Stimulated activated CD8-positive, alpha-beta memory T cell treated with anti-CD3 and anti-CD28 coated beads, Interleukin-7, amount 100 ng/mL, for 48 hours (primary cell): Measurements from ENCODE around the gene OR7C1.
"Not testable (repeated sequence)": the region's sequence is repeated elsewhere in the genome, so short reads cannot be mapped to it uniquely, and the experiment has no call there.

Experiments
- DNase-seq, 2 donors: peaks; one replicate each; pipeline ENCODE4 v3.0.0-alpha.2; 2020; ENCODE audit warnings: low read depth in 1 of 2; ENCODE audit errors: extremely low read depth in 1 of 2

Gene OR7C1

GRCh38 chr19:14785102-14785793, 49.7 kb downstream of the OR7C1 start:
- not testable (repeated sequence) for DNase-seq

GRCh38 chr19:14784730-14785101, 50.3 kb downstream of the OR7C1 start:
- peak; percentile 34 to 65 for DNase-seq

GRCh38 chr19:14783410-14783998, 51.5 kb downstream of the OR7C1 start:
- not testable (repeated sequence) for DNase-seq

DNA sequence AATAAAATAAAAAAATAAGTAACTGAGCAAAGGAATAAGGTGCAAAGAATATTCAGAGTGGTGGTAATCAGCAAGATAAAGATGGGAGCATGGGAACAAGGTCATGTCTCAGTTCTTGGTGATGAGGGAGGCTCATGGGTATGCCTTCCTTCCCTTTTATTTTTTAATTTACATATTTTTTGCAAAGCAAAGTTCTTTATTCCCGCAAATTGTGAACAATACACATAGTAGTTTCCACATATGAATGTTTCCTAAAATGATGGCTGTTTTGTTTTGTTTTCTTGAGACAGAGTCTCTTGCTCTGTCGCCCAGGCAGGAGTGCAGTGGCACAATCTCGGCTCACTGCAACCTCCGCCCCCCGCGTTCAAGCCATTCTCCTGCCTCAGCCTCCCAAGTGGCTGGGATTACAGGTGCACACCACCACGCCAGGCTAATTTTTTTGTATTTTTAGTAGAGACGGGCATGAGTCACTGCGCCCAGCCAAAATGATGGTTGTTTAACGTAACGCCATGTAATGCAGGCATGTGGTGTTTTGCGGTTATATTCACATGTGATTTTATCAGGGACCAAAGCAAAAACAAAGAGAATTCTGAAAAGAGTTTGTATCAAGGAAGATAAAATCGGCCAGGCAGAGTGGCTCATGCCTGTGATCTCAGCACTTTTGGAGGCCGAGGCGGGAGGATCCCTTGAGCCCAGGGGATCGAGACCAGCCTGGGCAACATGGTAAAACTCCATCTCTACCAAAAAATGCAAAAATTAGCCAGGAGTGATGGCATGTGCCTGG, 52.2 kb downstream of the OR7C1 start:
- no peak for DNase-seq

- not testable (repeated sequence) for DNase-seq
These were observed 53.1 kb downstream of the OR7C1 start for GRCh38 chr19:14781713-14782536.

- DNase-seq = not testable (repeated sequence)
These were observed 54.3 kb downstream of the OR7C1 start for GRCh38 chr19:14780622-14781225.

GRCh38 chr19:14779151-14779550, 55.8 kb downstream of the OR7C1 start:
- DNase-seq = no peak

DNA sequence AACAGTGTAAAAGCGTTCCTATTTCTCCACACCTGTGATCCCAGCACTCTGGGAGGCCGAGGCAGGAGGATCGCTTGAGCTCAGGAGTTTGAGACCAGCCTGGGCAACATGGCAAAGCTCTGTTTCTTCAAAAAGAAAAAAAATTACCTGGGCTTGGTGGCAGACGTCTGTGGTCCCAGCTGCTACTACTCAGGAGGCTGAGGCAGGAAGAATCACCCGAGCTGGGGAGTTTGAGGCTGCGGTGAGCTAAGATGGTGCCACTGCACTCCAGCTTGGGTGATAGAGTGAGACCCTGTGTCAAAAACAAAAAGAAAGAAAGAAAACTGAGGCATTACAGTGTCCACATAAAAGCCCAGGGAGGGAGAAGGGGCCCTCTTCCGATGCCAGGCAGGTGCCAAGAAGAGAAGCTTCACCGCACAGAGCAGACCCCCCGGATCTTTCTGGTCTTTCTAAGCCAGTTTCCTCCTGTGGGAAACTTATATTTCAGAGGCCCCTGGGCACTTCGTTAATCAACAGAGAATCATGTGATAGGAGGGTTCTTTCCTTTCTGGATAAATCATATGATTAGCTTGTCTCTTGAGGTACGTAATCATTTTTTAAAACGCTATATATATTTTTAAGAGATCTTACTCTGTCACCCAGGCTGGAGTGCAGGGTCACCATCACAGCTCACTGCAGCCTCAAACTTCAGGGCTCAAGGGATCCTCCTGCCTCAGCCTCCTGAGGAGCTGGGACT, 56.7 kb downstream of the OR7C1 start, which contains the start of gene ADGRE2:
Gene ADGRE2, minus strand, starts transcription at position 451 of the 736 bp plus-strand sequence. CDS start 1,804 bp downstream, outside the sequence.
- not testable (repeated sequence) for DNase-seq

- DNase-seq = not testable (repeated sequence)
These were observed 57.3 kb downstream of the OR7C1 start for GRCh38 chr19:14777645-14778044.

DNA sequence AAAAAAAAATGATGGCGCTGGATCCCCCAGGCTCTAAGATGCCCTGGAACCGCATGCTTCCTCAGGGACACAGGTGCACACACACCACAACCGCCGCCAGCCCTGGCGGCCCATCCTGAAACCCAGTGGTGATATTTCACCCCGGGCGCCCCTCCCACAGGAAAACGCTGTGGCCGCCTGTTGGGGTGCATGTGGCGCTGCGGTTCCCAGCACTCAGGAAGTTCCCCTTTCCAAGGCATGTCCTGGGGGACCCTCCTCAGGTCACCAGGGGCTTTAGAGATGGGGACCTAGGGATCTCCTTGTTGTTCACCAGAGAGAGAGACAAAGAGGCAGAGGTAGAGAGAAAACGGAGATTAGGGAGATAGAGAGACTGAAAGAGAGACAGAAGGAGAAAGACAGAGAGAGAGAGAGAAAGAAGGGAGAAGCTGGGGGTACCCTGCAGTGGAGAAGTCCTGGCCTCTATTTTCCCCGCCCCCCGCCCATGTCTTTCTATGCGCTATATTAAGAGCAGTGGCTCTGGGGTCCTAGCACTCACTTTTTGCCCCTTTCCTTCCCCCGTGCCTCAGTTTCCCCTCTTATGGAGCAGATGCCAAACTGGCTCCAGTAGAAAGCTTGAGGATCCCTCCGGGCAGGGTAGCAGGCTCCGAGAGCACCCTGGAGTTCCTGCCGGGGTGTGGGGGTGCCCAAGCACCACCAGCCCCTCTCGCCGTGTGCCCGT, 59.0 kb downstream of the OR7C1 start:
- no peak for DNase-seq

DNA sequence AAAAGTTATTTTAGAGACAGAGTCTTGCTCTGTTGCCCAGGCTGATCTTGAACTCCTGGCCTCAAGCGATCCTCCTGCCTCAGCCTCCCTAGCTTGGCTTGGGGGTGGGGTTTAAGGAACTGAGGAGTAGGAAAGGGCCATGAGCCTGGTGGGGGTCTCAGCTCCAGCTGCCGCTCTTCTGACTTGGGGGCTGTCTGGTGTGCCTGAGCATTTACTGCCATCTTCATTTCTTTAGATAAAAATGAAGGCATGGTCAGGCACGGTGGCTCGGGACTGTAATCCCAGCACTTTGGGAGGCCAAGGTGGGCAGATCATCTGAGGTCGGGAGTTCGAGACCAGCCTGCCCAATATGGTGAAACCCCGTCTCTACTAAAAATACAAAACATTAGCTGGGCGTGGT, 59.7 kb downstream of the OR7C1 start:
- DNase-seq = not testable (repeated sequence)

DNA sequence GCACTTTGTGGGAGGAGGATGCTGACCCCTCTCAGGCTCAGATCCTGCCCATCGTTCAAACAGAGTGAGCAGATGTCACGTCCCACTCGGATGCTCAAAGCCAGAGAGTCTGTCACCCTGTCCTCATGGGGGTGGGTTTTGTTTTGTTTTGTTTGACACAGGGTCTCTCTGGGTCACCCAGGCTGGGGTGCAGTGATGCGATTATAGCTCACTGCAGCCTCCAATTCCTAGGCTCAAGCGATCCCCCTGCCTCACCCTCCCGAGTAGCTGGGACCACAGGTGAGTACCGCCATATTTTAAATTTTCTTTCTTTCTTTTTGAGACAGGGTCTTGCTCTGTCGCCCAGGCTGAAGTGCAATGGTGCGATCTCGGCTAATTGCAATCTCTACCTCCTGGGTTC, 60.6 kb downstream of the OR7C1 start:
- DNase-seq = no peak

DNA sequence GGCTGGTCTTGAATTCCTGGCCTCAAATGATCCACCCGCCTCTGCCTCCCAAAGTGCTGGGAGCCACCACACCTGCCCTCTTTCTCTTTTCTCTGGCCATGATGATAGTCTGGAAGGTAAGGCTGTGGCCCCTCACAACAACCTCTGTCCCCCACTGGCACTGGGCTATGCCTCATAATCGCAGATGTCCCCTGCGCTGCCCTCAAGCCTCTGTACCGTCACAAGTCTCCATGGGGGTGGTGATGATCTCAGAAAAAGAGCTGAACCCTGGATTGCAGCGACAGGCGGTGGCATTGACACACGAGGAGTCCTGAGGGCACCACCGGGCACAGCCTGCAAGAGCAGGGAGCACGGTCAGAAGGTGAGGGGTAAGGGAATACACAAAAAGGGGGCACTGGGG, 61.3 kb downstream of the OR7C1 start:
- DNase-seq = not testable (repeated sequence)

GRCh38 chr19:14772995-14773394, 62.0 kb downstream of the OR7C1 start:
- DNase-seq = no peak

- DNase-seq = no peak
These were observed 62.5 kb downstream of the OR7C1 start for GRCh38 chr19:14772467-14772866.

DNA sequence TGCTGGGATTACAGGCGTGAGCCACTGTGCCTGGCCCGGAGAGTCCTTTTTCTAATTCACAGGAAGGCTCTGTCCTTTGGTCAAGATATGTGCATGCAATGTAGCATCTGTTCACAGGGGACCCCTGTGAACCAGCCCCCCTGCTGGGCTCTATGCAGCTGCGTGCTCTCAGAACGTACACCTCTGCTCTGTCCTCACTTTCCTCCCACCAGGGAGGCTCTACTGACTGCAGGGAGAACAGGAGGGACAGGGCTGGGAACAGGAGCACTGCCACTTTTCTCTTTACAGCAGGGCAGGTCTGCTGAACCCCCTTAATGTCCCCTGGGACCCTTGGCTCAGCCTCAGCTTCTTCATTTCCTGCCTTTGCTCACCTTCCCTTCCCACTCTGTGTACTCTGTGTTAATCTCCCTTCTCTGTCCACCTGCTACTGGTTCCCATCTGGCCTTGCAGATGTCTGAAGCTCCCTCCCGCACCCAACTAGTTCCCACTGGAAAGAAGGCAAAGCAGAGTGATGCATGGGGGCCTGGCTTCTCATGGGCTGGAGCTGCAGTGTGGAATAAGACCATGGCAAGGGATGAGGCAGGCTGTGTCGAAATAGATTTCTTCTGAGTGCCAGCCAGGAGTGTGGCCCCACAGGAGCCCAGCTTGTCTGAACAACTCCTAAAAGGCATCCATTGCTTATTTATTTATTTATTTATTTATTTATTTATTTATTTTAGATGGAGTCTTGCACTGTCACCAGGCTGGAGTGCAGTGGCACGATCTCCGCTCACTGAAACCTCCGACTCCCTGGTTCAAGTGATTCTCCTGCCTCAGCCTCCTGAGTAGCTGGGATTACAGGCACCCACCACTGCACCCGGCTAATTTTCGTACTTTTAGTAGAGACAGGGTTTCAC, 63.8 kb downstream of the OR7C1 start:
- DNase-seq = no peak

DNA sequence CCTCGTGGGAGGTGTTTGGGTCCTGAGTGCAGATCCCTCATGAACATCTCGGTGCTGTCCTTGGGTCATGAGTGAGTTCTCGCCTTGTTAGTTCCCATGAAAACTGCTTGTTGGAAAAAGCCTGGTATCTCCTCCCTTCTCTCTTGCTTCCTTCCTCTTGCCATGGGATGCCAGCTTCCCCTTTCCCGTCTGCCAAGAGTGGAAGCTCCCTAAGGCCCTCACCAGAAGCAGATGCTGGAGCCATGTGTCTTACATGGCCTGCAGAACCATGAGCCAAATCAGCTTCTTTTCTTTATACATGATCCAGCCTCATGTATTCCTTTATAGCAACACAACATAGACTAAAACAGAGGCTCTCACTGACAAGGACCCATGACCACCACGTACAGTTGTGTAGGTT, 64.8 kb downstream of the OR7C1 start:
- no peak for DNase-seq

DNA sequence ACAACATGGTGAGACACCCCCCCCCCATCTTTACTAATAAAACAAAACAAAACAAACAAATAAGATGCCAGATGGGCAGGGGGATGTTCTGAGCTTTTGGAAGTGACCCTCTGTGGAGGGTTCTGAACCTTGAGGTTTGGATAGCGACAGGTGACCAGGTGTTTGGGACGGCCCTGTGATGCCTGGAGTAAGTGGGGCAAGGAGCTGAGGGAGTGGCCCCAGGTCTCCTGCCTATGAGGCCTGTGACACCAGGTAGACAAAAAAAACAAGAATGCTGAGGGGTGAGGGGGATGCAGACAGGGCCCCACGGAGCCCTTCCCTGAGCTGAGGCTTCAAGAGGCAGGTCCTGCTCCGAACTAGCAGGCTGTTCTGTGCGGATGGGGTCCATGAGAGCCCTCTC, 65.8 kb downstream of the OR7C1 start:
- no peak for DNase-seq
